Measurements from ENCODE around the gene UNC93A.
"Not testable (repeated sequence)": the region's sequence is repeated elsewhere in the genome, so short reads cannot be mapped to it uniquely, and the experiment has no call there.

The UNC93A gene

DNA sequence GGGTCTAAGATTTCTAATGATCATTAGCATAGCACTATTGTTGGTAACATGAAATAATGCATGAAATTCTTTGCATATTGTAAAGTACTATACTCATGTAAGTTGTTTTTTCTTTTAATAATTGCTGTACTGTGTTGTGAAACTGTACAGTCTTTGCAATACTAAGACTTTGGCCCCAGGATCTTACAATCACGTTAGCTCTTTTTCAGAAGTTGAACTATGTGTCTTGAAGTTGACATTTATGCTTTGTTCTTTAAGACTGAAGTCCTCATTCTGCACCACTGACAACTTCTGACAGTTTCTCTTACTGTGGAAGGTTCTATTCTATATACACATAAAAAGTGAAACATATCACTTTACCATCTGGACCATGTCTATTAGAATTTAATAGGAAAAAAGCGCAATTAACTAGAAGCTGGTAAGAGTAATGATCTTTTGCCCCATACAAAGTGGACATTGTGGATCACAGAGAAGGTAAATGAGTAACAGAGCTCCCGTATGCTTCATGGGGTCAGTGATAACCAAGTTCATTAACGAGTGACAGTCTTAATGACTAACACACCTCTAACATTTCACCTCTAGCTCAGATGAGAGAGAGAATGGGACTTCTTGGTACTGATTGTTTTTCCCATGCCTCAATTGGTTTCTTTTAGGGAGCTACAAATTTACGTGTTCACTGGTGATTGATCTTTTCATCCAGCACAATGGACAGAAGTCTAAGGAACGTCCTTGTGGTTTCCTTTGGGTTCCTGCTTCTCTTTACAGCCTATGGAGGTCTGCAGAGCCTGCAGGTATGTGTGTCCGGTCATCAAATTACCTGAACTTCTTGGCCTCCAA is at the start of gene UNC93A:
TSS of gene UNC93A (plus strand) at position 530 of the 837 bp plus-strand sequence. CDS start at position 705, 175 bp downstream.
- DNase-seq: no peak

DNA sequence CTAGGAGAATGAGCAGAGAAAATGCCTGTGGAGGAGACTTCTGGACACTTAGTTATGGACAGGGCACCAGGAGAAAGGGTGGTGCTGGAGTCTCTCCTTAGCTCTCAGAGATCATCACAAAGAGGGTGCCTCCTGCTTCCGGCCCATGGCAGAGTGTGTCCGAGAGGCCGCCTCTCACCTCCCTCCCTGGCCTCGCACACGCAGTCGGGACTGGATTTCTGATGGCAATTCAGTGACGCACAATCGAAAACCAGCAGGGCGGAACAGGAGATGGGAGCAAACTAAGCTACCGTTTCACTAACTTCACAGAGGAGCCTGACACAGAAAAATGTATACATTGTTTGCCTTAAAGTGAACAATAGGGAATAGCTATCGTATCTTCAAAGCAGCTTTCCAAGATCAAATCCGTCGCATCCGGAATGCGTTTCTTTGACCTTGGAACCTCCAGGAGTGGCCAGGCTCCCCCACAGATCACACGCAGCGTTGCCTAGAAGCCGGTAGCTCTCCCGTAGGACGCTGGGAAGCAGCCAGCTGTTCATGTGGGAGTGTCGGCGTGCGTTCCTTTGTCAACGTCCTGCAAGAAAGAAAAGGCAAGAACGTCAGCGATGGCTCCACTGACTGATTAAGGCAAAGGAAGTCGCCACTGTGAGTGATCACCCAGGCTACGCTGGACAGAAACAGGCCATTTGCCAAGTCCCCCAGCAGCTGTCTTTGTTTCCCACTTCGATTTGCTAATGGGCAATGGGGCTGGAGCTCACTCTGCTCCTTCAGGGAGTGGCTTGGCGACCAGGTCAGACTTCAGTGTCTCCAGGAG is 49.6 kb upstream of the UNC93A start:
- not testable (repeated sequence) for DNase-seq

DNA sequence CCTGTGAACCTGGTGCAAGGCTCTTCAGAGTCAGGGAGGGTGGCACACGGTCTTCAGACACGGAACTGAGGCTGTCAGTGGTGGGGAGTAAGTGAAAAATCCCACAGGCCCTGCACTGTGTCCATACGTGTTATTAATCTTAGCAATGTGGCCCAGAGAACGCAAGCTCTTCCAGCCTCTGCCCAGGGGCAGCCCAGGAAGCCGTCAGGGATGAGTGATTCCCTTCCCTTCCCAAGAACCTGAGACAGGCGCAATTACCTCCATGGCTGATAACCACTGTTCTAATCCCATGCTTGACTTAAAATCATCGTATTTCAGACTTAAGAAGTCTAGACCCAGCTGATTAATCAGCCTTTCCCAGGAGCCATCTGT is 49.0 kb upstream of the UNC93A start:
- not testable (repeated sequence) for DNase-seq

DNA sequence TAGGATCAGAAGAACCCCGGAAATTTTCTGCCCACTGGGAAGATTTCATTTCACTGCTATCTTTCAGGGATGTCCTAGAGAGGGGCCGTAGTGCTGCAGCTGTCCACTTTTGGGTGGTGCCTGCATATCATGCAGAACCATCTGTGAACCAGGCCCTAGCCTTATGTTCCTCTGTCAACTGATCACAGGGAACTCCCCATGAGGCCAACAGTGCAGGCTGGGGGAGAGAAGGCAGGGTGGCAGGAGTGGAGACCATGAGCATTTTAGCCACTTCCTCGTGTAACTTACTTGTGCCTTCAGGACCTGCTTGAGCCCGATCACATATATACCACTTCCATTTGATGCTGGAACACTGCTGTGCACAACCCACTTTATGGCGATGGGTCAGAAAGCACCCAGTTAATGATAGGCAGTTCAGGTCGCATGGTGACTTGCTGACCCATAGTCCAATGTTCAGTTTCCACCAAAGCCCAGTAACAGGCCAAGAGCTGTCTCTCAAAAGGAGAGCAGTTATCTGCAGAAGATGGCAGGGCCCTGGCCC is 48.5 kb upstream of the UNC93A start:
- not testable (repeated sequence) for DNase-seq

DNA sequence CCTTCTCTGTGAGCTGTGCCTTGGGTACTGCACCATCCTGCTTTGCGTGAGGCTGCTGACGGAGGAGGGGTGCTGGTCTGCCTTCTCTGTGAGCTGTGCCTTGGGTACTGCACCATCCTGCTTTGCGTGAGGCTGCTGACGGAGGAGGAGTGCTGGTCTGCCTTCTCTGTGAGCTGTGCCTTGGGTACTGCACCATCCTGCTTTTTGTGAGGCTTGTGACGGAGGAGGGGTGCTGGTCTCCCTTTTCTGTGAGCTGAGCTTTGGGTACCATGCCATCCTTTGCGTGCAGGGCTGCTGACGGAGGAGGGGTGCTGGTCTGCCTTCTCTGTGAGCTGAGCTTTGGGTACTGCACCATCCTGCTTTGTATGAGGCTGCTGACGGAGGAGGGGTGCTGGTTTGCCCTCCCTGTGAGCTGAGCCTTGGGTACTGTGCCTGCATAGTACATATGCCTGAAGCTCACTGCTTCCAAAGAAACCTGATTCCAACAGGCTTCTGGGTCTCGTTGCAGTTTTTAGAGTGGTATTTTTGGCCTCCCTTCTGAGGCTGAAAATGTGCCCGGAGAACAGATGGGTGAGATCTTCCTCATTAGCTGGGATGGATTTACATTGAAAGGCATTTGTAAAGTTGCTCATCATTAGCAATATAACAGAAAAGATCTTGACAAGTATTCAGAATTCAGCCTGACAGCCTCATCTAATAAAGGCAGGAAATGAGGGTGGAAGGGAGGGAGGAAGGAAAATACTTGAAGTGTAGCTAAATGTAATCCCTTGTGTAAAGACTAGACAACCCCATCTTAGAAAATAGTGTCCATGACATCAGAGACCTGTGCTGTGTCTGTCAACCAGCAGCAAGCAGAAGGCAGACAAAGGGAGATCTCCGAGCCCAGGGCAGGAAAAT is 46.8 kb upstream of the UNC93A start:
- peak in 2 of 14 donors; percentile 16 to 88 for DNase-seq

DNA sequence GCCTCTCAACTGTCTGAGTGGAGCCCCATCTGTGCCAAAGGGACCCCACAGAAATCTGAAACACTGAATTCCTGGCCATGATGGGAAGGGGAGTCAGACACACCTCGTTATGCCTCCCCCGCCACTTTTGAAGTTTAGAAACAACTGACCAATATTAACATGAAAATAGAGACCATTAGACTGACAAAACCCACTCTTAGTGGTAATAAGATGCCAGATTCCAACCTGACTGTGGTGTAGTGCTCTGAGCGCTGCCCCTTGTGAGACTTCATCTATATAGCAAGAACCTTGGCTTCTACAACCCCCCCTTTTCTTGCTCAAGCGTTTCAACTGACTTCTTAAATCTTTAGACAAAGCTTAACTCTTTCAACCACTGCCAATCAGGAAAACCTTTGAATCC is 46.1 kb upstream of the UNC93A start:
- DNase-seq: no peak

DNA sequence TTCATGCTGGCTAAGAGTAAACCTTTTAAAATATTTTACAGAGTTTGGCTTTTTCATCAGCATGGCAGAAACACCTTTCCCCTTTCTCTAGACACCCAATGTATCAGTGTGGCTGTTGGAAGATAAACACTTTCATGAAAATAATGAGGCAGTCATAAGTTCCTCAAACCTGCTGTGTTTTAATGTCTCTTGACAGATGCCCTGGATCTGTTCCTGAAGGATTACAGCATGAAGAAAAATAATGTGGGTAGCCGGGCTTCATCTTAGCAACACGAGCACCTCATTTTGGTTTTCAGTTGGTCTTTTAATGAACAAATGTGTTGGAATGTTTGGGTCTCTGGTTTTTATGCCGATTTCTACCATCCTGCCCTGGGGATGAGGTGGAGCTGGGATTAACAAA is 45.5 kb upstream of the UNC93A start:
- DNase-seq: peak in 1 of 14 donors; percentile 18

DNA sequence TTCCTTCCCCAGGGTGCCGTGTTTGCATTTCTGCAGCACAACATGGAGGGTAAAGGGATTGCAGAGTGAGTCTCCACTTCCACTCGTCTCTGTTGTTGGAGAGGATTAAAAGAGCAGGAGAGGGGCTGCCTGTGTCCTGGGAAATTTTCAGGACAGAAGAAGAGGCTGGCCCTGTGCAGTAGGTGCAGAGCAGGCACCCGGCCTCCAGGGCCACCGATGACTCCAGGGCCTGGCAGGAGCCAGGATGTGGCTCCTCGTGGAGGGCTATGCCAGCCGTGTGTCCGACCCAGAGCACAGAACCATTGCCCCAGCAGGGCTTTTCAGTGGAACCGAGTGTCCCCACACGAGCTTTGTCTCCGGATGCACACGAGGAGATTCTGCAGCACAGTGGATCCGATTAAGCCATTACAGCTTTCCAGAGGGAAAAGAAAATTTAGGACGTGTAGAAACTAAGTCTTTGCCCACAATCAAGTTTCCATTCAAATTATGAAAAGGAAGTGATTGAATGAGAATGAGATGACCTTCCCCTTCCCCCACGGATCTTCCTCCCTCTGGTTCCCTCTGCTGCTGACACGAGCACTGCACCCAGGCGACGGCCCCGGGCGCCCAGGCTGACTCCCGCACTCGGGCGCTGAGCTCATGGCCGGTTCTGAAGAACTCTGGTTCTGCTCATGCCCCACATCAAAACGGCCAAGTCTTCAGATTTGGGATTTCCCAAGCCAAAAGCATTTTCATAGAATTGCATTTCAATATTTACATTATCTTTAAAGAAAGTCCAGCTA is 43.1 kb upstream of the UNC93A start:
- no peak for DNase-seq

DNA sequence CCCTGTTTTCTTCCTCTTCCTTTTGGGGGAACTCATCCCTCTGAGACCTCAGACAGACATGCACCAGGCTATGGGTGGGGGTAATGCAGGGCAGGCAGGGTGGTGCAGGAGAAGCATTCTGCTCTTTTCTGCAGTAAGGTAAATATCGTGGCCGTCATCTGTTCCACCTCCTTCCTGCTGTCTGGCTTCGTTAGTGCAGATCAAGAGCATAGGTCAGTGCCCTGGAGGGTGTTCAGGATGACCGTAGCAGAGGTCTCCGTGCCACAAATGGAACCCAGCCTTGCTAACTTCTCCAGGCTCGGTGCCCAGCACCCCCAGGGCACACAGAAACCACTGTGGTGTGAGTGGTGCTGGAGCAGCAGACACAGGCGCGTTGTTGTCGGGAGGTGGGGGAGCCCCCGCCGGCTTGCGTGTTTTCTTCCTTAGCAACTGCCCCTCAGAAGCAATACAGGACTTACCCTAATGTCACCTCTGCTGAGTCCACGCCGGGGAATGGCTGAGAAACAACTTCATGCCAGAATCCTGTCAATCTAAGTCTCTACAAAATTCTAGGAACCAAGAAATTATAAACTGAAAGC is 42.1 kb upstream of the UNC93A start:
- DNase-seq: not testable (repeated sequence)

DNA sequence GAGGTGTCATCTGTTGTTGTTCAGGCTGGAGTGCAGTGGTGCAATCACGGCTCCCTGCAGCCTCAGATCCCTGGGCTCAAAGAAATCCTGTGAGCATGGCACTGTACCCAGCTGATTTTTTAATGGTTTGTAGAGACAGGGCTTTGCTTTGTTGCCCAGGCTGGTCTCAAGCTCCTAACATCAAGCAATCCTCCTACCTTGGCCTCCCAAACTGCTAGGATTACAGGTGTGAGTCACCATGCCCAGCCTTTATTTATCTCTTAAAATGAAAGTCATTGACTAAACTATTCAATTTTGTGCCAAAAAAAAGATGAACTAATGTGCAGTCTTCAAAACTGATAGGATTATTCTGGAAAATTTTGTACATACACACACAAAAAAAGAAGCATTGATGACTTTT is 38.8 kb upstream of the UNC93A start:
- no peak for DNase-seq

DNA sequence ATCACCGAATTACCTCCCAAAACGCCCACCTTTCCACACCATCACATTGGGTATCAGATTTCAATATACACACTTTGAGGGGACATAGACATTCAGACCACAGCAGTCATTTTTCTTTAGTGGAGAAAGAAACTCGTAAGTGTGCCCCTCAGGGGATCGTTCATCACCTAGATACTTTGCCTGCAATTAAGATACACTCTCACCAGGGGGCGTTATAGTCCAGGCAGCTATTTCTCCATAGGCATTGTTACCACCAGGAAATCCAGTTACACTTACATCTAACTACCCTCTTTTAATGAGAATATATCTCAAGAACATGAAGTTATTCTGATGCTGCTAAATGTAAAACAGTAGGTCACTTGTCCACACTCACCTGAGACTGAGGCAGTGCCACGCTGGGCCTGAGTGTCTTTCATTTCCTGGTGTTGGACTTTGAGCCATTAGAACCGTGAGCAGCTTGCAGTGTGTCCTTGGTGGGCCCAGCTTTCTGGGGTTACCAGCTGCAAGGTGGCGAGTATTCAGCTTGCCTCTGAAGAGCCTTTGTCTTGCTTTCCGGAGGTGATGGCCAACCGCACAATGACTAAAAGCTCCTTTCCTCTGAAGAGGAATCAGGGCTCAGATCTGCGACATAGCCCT is 35.1 kb upstream of the UNC93A start:
- no peak for DNase-seq

DNA sequence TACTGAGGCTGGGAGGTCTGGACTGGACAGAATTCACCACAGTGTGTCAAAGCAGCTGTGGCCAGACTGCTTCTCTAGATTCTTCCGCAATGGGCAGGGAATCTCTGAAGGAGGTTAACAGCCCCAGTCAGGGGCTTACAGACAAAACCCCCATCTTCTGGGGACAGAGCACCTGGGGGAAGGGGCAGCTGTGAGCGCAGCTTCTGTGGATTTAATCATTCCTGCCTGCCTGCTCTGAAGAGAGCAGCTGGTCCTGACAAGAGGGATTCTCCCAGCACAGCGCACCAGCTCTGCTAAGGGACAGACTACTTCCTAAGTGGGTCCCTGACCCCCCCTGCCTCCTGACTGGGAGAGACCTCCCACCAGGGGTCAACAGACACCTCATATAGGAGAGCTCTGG is 32.5 kb upstream of the UNC93A start:
- DNase-seq: no peak

DNA sequence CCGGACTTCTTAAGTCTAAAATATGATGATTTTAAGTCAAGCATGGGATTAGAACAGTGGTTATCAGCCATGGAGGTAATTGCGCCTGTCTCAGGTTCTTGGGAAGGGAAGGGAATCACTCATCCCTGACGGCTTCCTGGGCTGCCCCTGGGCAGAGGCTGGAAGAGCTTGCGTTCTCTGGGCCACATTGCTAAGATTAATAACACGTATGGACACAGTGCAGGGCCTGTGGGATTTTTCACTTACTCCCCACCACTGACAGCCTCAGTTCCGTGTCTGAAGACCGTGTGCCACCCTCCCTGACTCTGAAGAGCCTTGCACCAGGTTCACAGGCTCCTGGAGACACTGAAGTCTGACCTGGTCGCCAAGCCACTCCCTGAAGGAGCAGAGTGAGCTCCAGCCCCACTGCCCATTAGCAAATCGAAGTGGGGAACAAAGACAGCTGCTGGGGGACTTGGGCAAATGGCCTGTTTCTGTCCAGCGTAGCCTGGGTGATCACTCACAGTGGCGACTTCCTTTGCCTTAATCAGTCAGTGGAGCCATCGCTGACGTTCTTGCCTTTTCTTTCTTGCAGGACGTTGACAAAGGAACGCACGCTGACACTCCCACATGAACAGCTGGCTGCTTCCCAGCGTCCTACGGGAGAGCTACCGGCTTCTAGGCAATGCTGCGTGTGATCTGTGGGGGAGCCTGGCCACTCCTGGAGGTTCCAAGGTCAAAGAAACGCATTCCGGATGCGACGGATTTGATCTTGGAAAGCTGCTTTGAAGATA is 24.9 kb upstream of the UNC93A start:
- not testable (repeated sequence) for DNase-seq

DNA sequence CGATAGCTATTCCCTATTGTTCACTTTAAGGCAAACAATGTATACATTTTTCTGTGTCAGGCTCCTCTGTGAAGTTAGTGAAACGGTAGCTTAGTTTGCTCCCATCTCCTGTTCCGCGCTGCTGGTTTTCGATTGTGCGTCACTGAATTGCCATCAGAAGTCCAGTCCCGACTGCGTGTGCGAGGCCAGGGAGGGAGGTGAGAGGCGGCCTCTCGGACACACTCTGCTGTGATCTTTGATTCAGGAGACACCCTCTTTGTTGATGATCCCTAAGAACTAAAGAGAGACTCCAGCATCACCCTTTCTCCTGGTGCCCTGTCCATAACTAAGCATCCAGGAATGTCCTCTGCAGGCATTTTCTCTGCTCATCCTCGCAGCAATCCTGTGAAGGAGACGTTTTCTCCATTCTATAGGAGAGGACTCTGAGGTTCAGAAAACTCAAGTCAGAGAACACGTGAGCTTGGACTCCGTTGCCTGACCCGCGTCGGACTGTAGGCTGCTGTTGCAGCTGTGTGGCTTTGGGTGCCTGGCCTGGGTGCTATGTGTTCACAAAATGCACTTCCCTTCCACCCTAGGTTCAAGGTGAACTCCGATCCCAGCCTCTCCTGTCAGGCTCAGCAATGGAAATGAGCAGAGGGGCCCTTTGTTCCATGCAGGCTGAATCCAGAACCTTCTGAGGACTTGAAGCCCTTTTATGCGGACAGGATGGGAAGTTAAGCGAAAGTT is 24.1 kb upstream of the UNC93A start:
- DNase-seq: no peak

DNA sequence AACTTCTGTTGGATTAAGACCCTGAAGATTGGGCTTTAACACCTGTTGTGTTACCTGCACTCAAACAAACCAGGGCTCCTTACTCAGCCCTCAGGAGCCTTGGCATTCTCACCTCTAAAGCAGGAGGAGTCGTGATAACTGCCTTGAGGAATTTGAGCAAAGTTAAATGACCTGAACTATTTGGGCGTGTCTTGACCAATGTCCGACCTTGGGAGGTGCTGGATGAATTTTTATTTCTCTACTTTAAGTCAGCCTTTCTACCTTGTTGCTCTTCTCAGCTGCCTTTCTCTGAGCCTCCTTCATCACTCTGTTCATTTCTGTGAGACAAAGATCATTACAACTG is 23.6 kb upstream of the UNC93A start:
- not testable (repeated sequence) for DNase-seq

DNA sequence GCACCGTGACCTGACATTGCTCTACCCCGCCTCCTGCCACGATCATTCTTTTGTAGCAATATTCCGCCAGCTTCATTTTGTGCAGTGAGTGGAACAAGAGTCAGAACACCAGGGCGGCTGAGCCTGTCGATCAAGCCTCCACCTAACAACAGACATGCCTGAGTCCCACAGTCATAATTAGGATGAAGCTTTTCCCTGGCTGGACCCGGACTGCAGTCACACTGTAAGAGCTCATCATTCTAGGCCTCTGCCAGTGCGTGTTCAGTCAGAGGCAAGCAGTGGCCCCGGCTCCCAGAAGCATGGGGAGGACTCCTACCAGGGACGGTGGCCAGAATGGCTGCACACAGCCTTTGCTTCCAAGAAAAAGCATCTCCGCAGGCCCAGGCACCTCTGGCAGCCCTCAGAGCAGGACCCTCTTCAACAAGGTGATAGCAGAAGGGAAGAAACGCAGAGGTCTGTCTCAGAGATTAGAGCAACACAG is 23.2 kb upstream of the UNC93A start:
- DNase-seq: no peak

DNA sequence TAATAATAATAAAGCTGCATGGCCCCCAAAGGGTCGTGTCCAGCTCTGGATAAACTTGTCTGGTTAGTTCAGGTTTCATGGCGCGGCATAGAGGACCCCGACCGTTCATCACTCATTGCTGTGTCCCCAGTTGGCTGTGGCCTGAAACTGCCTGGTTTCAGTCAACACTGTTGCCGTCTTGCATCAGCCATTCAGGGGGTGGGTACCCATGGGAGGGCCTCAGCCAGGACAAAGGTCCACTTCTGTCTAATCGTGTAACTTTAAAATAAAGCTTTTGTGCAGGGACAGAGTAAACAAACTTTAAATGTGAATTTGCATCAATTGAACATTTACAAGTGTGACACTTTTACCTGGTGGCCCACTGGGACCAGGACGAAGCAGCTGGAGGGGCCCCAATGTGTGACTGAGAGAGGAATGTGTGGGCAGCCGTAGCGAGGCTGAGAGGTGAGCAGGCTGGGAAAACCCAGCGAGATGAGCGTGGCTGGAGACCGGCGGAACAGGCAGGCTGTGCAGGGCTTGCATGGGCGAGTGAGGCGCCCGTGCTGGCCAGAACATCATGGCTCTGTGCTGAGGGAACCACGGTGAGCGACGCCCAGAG is 22.3 kb upstream of the UNC93A start:
- DNase-seq: no peak

DNA sequence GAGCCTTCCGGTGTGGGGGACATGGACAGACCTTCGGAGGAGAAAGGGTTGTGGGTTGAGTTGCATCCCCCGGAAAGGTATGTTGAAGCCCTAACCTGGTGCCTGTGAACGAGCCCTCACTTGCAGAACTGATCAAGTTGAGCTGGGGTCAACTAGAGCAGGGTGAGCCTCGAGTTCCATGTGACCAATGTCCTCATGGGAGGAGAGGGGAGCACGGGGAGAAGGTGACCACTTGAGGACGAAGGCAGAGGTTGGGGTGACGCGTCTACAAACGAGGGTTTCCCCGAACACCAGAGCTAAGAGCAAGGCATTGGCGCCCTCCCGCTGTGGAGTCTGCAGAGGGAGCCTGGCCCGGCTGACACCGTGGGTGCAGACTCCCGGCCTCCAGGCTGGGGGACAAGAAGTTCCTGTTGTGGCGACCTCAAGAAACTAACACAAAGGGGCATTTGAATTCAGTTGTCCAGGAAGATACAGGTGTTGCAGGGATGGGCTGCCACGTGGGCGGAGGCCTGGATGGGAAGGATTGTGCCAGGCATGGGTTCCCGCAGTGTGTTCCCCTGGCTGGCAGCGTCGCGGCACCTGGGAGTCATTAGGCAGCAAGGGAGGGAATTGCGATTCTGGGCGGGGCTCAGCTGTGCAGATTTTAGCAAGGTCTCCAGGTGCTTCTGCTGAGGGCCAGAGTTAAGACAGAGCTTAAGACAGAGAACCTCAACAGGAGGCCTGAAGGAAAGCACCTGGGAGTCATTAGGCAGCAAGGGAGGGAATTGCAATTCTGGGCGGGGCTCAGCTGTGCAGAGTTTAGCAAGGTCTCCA is 20.4 kb upstream of the UNC93A start:
- no peak for DNase-seq
